GM19099 (cell line): Measurements from ENCODE around the gene HCFC2.

Source experiments
- POLR2A ChIP-seq: IDR thresholded peaks from 3 replicates; pipeline ENCODE4 v1.6.1; 2011; ENCODE audit warnings: low read depth; ENCODE audit not compliant: insufficient read length; ENCODE audit errors: extremely low read depth

Gene HCFC2

GRCh38 chr12:104055686-104056388, 8.5 kb upstream of the HCFC2 start:
- no peak for TF ChIP-seq POLR2A

- no peak for TF ChIP-seq POLR2A
Measured at GRCh38 chr12:104056419-104056972, 7.8 kb upstream of the HCFC2 start.

DNA sequence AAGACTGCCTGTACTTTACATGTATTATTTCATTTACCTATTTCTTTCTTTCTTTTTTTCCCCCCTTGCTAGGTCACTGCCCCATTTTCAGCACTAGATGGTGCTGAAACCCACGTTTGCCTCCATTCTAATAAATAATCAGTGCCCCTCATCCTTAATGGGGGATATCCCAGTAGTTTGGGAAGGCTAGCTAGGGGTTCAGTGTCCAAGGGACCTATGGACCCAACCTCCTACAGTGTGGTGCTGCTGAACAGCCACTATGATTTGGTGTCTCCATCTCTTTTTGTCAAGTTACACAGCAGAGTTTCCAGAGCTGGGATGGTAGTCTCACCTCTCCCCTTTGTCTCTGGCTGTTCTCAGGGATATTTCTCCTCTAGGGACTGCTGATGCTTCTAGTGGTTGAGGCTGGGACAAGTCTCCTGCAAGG, 6.5 kb upstream of the HCFC2 start:
- TF ChIP-seq POLR2A, result no peak

DNA sequence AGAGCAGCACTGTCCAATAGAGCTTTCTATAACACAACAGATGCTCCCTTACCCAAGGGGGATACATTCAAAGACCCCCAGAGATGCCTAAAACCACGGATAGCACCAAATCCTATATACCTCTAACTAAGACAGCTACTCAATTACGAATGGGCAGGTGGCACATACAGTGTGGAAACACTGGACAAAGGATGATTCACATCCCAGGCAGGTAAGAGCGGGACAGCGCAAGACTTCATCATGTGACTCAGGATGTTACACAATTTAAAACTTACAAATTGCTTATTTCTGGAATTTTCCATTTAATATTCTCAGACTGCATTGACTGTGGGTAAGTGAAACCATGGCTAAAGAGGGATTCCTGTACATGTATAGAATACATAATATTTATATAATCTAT, 5.5 kb upstream of the HCFC2 start:
- TF ChIP-seq POLR2A, result no peak

GRCh38 chr12:104059963-104060362, 4.4 kb upstream of the HCFC2 start:
- no peak for TF ChIP-seq POLR2A

- no peak for TF ChIP-seq POLR2A
Measured at GRCh38 chr12:104060791-104061190, 3.5 kb upstream of the HCFC2 start.

DNA sequence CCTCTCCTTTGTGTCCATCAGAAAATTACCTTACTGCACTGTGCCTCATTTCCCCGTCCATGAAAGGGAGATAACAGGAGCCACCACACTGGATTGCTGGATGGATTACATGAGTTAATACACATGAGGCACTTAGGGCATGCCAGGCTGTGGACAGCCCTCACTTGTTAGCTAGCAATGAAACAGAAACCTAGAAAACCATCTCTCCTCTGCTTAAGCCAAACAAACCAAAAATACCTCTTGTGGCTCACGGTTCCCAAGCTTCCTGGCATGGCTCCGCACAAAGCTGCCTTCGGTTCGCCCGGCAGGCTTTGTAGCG, 660 bp upstream of the HCFC2 start:
- no peak for TF ChIP-seq POLR2A

DNA sequence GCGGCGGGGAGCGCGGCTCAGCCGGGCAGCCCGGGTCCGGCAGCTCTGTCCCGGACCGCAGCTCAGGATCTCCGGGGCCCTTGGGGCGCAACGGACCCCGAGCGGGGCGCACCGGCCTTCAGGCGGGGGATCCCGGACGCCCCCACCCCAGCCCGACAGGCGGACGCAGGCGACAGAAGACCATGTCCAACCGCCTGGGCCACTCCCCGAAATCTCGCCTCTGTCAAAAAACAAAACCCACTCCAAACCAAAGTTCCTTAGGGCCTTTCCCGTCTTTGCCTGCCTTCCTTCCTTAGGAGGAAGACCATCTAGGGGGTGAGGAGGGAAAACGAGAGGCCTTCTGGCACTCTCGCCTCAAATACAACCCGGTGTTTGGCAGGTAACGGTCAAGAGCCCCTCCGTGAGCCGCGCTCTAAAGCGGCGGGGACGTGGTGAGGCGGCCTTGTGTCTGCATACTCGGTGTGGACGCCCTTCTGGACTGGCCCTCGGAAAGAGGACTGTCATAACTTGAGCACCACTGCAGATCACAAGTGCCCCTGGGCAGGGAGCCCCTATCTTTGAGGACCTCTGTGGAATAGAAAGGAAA, 604 bp downstream of the HCFC2 start:
- TF ChIP-seq POLR2A, result no peak

DNA sequence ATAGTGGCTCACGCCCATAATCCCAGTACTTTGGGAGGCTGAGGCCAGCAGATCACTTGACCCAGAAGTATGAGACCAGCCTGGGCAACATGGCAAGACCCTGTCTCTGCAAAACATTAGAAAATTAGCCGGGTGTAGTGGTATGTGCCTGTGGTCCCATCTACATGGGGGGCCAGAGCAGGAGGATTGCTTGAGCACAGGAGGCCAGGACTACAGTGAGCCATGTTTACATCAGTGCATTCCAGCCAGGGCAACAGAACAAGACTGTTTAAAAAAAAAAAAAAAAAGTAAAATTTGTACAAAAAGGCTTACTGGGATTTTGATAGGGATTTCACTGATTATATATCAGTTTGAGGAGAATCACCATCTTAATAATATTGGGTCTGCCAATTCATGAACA, 7.8 kb downstream of the HCFC2 start:
- TF ChIP-seq POLR2A, result no peak

- TF ChIP-seq POLR2A, result no peak
Measured at GRCh38 chr12:104073699-104074098, 9.4 kb downstream of the HCFC2 start.

- no peak for TF ChIP-seq POLR2A
Measured at GRCh38 chr12:104079024-104079423, 14.7 kb downstream of the HCFC2 start.

DNA sequence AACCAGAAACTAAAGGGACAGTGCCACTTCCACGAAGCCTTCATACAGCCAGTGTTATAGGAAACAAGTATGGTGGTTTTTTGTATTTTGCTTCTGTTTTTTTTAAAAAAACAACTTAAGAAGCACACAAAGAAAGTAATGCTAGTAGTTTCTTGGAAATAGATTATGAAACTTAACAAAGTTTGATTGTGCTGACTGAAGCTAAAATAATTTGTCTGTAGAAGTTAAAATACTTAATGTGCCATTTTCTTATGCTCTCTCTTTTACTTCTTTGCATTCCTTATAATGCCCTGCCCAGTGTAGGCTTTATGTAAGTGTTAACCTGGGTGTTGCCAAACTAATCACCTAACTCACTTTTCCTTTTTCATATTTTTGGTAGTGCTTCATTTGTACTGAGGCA, 16.4 kb downstream of the HCFC2 start:
- TF ChIP-seq POLR2A, result no peak

GRCh38 chr12:104083769-104084475, 19.6 kb downstream of the HCFC2 start:
- no peak for TF ChIP-seq POLR2A

DNA sequence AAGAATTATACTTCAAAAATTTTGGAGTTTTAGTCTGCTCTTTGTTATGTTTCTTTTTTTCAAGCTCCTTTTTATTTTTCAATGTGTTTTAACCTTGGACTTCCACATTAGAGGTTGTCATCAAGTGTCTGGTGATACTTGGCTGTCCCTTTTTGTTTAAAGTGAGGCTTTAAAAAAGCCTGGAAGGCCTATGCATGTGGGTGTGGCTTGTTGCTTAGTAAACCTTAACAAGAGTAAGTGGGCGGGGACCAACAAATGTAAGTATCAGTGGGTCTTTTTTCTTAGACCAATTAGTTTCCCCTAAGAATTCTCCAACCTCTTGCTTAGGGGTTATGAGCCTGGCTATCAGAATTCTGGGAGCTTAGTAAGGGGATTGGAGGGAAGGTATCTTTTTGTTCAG, 26.4 kb downstream of the HCFC2 start:
- no peak for TF ChIP-seq POLR2A

DNA sequence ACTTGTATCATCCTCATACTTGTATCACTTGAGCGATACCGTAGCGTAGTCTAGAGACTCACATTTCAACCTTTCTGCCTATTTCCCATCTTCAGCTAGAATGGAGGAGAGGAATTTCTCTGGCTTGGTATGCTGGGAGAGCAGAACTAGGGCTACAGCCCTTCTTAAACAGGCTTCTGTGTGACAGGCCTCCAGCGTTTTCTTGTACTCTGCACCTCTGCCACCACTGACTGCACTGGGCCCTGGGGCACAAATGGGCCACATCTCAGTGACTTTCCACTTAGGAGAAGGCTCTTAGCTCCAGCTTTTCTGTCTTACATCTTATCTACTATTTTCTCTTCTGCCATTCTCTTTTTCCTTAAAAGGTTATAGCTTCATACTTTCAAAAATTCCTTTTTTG, 26.8 kb downstream of the HCFC2 start:
- no peak for TF ChIP-seq POLR2A

DNA sequence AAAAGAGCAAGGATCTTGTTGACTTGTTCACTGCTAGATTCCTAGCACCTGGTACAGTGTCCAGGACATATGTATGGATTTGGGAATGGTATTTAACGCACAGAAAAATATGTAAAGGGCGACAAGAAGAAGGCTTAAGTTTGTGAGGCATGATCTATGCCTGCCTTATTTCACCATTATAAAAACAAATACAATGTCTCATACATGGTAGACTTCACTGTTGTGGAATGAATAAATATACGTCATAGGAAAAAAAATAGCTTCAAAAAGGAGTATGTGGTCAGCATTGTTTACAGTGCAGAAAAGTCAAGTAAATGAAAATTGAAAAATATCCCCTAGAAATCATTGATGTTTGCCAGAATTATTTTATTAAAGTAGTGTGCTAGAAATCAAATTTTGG, 30.0 kb downstream of the HCFC2 start:
- no peak for TF ChIP-seq POLR2A

GRCh38 chr12:104095289-104095688, 31.0 kb downstream of the HCFC2 start:
- no peak for TF ChIP-seq POLR2A

GRCh38 chr12:104097954-104098353, 33.6 kb downstream of the HCFC2 start:
- TF ChIP-seq POLR2A, result no peak
